A204.1 (cell line): ENCODE measurements around the gene CLEC2A.

Source experiments
- FAIRE-seq: peaks from 2 replicates; lab custom pipeline; 2012; peaks lifted over from hg19 to GRCh38; lab: Jason Lieb, UNC

The CLEC2A gene

DNA sequence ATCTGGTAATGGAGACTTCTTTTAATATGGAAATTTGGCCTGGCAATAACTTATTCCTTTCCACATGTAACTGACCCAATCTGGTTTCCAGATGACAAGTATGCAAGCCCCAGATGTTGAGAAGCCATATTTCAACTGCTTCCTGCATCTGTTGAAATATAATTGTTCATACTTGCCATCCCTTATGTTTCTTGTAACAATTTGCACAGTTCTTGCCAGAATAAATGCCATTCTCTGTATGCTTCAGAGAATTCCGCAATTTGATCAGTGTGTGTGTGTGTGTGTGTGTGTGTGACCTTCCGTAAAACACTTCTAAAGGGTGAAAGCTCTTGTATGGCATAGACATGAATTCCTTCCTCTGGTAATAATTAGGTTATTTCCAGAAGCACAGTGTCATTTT lies 1.8 kb upstream of the CLEC2A start:
- no peak for FAIRE-seq

DNA sequence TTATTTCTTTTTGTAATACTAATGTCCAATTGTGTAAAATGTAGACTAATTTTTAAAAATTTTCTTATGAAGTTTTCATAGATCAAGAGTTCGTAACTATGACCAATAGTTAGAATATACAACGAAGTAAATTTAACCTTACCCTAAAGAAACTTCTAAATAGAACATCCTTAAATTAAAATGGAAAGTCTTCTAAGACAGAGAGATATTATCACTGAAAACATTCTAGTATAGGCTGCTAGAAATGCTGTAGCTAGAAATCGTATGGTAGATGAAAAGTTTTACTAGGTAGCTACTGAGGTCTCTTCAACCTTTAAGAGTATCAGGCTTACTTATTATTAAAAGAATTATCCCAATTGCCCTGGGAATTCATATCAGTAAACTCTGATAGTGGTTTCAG lies 925 bp downstream of the CLEC2A start:
- FAIRE-seq = no peak

DNA sequence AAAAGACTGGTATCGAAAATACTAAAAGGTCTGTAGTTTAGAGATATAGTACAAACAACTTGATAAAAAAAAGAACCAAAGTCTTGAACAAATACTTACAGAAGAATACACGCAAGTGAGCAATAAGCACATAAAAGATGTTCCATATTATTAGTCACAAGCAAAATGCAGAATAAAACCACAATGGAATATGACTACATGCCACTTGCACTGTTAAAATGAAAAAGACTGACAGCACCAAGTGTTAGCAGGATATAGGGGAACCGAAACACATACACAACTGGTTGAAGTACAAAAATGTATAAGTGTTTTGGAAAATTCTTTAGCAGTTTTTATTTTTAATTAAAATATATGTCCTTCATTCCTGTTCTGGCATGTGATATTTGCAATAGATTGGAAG lies 3.6 kb downstream of the CLEC2A start:
- no peak for FAIRE-seq

DNA sequence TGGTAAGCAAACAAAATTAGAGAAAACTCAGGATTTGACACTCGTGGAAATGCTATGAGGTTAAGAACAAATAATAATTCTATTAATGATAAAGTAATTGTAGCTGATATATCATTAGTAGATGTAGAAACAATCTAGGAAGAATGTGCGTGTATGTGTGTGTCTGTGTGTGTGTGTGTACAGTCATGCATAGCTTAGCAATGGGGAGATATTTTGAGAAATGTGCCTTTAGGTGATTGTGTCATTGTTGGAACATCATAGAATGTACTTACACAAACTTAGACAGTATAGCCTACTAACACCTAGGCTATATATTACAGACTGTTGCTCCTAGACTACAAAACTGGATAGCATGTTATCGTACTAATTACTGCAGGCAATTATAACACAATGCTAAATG lies 5.3 kb downstream of the CLEC2A start:
- FAIRE-seq = no peak

DNA sequence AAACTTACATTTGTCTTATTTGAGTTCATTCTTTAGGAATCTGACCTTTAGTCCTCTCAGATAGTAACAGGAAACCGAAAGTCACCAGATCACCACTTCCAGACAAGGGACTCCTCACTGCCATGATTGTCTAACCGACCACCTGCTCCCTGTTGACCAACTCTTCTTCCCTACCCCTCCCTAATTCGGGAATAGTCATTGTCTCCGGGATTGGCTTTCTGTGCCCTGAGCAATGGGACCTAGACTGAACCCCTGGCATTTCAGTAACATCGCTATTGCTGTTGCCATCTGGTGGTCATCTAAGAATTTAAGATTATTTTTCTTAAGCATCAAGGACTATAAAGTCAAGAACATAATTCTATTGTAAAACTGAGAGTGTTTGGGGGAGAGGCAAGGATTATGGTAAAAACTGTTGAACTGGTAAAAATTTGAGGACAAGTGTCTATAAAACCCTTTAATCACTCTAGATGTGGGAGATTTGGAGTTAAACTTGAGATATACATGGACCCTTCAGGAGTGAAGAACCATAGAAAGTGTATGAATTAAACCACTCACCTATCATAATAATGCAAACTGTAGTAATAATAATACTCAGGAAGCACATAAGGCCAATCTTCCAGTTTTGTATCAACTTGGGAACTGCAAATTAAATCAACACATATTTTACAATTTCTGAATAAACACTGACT lies 6.3 kb downstream of the CLEC2A start:
- peak; percentile 41 for FAIRE-seq

DNA sequence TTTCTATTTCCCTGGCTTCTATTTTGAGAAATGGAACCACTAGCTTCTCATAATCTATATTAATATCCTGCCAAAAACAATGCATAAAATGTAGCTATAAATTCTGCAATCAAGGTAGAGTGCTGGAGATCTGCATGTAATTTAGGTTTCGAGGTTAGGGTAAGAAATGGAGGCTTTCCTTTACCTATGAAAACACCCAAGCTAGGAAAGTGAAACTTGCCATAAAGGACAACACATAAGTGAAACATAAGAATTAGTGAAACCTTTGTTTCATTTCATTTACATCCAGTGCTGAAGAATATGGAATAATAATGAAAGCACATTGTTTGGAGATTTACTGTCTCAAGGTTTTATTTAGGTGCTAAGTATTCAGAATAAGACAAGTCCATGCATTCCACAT lies 9.7 kb downstream of the CLEC2A start:
- no peak for FAIRE-seq

DNA sequence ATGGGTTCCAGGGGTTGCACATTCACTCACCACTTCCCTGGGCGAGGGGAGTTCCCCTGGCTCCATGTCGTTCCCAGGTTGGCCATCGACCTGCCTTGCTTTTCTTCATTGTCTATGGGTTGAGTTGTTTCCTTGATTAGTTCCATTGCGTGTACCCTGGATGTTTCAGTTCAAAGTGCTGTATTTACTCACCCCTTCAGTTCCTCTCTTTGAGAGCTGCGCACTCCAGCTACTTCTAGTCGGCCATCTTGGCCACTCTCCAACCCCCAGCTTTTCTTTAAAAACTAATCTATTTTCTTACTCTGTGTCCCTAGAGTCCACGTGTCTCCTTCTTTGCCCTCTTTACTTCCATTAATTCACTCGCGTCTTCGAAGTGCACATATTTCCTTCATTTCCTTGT lies 11.7 kb downstream of the CLEC2A start:
- no peak for FAIRE-seq

DNA sequence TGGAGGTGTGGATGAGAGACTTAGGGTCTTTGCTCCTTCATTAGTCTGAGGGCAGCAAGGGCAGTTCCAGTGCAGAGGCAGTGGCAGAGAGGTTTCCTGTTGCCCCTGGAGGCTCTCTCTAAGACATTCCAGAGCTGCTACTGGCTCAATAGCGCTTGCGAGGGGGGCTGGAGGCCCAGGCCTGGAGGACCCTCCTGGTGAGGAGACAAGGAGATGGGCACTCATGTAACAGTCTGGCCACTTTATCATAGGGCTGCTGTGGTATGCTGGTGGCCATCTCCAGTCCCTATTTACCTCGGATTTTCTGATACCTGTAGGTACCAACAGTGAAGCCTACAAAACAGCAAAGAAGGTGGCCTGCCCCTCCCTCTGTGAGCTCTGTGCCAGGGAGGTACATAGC lies 12.7 kb downstream of the CLEC2A start:
- no peak for FAIRE-seq

DNA sequence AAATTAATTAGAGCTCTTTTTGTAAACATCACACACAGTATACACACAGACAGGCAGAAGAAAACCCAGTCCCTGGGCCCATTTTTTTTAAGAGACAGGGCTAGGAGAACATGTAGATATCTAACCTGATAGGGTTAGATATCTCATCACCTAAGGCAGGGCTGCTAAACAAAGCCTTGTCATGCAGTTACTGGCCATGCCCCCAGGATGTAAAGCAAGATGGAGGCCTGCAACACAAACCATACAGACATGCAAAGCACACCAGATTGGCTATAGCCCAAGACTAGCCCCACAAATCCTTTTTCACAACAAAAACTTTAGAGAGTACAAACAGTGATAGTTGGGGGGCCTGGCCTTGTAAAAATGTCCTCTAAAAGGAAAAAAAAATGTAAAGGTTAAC lies 20.5 kb downstream of the CLEC2A start:
- FAIRE-seq = no peak

DNA sequence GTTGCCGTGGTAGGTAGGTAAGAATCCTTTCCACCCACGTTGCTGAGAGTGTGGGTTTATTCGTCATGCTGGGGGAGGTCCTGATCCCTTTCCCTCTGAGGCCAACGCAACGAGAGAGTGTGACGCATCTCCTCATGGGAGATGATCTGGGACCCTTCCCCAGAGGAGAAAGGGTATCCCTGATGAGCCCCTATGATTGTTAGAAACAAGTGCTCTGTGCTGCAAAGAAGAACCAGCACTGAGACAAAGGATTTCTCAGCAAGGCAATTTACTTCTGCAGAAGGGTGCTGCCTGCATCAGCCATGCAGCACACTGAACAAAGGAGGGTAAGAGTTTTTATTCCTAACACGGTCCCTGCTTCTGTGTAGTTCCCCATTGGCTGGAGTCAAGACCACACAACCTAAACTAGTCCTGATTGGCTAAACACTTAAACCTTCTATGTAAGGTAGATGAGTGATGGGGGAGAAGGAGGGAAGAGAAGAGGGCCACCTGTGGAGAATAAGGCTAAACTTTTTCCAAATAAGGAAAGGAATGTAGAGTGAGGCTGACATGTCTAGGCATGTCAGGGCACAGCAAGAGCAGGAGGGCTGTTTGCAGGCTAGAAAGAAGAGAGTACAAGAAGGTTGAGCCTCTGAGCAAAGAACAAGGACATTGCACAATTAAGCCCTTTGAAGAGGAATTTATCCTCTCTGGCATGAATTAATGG lies 21.3 kb downstream of the CLEC2A start:
- FAIRE-seq = no peak

DNA sequence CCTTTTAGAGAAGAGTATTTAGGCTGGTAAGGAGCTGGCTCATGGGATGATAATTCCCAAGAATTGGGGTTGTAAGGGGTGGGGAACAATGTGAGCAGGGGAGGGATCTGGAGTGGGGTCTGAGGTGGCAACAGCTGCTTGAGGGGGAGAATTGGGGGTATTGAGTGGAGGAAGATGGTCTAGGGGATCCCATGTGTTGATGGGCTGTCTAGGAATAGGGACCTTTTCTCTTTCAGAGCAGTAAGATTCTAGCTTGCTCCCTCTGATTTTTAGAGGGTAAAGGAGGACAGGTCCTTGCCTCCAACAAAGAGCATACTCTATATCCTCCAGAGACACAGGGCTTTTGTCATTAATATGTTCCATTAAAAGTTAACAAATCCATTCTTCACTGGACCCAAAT lies 22.4 kb downstream of the CLEC2A start:
- no peak for FAIRE-seq

DNA sequence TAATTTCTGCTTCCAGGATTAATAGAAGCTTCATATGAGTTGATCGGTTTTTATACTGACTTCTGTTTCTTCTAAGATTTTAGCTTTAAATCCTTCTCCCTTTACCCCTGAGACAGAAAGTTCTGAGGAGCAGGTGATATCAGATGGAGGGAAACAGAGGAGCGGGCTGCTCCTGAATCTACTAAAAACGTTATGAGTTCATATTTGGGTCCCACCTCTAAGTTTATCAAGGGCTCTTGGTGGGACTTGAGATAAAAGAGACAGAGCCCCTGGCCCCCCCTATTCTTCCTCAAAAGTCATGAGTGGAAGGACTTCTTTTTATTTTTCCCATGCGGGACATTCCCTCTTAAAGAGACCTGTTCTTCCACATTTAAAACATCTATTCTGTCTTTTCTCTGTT lies 23.8 kb downstream of the CLEC2A start:
- FAIRE-seq = no peak

DNA sequence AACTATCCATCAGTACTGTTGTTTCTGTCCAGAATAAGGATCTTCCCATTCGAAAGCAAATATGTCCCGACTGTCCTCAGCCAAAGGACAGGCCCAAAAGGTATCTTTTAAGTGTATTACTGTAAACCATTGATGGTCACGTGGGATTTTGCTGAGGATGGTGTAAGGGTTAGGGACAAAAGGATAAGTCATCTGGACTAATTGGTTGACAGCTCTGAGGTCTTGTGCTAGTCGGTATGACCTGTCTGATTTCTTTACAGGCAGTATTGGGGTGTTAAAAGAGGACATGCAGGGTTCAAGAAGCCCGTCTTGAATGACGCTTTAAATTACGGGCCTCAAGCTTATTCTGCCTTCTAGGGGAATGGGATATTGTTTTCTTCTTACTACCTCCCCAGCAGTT lies 24.4 kb downstream of the CLEC2A start:
- FAIRE-seq = no peak

DNA sequence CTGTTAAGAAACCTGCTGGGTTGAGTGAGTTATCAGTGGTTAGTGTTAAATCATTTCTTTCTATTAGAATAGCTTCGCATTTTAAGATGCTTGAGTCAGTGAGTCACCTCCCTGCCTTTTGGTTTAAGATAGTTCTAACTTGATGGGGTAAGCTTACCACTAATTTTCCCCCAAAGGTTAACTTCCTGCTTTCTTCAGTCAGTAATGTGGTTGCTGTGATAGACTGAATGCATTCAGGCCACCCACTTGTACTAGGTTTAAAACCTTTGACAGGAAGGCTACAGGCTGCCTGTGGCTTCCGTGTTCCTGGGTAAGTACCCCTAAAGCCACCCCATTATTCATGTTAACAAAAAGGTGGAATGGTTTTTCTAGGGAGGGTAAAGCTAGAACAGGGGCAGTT lies 25.3 kb downstream of the CLEC2A start:
- FAIRE-seq = no peak

DNA sequence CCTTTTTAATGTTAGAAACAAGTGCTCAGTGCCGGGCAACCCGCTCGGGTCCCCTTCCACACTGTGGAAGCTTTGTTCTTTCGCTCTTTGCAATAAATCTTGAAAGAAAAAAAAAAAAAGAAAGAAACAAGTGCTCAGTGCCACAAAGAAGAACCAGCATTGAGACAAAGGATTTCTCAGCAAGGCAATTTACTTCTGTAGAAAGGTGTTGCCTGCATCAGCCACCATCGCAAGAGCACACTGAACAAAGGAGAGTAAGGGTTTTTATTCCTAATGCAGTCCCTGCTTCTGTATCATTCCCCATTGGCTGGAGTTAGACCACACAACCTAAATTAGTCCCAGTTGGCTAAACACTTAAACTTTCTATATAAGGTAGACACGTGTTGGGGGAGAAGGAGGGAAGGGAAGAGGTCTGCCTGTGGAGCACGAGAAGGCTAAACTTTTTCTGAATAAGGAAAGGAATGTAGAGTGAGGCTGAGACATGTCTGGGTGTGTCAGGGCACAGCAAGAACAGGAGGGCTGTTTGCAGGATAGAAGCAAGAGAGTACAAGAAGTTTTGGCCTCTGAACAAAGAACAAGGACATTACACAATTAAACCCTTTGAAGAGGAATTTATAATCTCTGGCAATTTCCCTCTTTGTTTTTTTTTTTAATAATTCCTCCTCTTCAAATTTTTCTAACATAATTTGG lies 29.5 kb downstream of the CLEC2A start:
- FAIRE-seq = no peak

DNA sequence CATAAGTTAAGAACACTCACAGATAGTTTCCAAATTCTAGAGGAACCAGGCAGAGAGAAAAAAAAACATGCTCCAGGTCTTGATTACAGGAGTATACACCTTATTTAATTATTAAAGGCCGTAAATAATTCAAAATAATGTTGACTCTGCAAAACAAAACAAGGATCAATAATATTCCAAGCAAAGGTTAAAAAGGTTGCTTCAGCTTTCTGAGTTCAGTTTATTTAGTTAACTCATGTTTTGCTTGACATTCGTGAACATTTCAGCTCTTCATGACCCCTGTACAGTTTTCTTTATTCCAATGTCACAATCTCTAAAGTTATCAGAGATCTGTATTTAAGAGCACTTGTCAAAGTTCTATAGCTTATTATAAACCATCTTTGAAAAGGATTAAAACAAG lies 31.2 kb downstream of the CLEC2A start:
- no peak for FAIRE-seq

DNA sequence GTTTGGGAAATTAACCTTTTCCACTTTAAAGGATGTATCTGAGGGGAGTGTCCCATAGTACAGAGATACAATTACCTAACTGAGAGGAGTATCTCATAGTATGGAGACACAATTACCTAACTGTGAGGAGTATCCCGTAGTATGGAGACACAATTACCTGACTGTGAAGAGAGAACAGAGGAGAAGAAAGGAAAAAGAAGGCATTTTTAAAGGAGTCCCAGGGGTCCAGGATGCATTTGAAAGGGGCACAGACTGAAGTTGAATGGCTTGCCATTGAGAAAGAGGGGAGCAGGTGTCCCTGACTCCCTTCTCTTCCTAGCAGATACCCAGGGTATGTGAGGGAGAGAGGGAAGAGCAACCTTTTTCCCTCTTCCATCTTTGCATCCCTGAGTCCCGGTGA lies 33.0 kb downstream of the CLEC2A start:
- FAIRE-seq = no peak

DNA sequence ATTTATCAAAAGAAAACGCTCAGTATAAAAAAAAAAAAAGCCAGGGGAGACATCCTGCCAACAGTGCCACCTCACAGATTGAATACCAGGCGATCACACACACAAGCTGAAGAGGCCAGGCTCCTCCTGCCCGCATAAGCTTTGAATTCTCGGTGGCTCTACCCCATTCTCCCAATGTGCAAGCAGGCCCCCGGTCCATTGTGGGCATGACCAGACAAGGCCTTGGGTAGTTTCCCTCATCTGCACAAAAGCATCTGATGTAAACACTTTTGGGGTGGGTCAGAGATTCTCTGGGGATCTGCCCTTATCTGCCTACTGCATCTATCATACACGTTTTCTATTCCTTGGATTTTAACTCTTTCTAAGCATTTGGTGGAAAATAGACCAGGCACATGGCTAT lies 34.6 kb downstream of the CLEC2A start:
- no peak for FAIRE-seq

DNA sequence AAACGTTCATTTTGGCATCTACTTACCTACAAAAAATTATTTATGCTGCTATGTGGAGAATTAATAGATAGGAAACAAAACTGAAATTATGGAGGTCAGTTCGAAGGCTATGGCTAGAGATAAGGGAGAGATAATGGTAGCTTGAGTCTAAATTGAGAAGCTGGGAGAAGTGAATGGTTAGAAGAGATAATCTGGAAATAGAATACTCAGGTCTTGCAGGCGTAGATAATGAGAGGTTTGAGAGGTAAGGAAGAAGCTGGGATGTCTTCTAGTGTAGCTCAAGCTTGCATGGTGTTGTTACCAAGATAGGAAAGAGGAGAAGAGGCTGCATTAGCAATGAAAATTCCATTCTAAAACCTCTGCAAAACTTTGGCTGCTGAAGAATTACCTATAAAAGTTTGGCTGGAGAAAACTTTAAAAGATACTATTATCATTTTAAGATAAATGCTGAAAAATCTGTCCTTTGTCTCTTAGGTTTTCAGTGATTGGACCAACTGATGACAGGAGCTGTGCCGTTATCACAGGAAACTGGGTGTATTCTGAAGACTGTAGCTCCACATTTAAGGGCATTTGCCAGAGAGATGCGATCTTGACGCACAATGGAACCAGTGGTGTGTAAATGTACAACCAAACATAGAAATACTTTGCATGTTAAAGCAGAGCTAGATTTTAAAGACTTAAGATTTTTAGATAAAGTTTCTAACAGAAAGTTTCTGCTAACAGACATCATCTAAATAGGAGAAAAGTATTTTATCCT lies 36.8 kb downstream of the CLEC2A start:
- FAIRE-seq = no peak

DNA sequence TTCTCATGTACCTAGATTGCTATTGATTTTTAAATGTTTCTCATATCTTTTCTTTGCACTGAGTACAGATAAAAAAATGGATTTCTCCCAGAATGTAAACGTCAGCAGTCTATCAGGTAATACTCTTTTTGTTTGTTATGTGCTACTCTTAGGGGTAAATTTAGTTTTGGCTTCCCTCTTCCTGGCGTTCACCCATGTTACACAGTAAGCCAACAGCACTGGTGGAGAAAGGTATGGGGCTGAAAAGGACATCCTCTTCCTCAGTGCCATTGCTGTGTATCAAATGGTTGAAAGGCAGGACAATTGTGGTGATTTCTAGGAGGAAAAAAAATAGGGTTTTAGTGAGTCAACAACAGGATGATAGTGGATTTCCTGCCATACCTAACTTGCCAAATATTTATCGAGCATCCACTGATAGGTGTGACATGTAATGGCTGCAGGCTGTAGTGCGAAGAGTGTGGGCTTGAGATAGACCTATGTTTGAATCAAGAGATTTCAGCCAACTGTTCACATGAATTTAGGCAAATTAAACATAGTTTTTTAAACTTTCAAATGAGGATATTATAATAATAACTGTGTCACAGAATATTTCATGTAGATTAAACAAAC lies 43.4 kb downstream of the CLEC2A start:
- FAIRE-seq = no peak

DNA sequence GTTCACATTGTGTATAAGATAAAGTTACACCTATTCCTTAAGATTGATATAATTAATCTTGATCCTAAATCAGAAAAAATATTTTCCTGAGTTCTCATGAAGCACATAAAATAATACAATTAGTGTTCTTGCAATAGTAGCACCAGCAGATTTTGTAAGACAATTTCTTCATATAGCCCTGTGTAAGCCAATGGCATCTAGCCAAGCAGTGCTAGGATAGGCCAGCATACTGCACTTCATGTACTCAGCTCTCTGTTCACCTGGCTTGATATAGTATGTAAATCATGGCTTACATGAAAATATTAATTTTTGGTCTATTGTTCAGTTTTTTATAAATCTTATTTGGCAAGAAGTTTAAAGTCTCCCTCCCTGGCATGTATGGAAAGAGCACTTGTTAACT lies 49.0 kb downstream of the CLEC2A start:
- FAIRE-seq = no peak

DNA sequence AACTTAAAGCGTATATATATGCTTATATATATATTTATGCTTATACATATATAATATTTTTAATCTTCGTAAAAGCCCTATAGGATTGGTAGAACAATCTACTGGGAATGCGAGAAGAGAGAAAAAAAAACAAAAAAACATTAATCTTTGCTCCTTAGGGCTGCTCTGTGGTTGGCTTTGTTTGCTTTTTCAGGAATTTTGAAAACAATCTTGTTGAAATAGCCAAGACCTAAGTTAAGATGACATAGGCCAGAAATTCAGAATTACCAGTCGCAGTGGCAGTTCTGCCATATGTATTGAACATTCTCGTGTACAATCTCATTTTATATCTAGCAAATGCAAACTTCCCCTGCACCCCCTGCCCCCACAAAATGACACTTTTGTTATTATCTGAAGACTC lies 50.2 kb downstream of the CLEC2A start:
- no peak for FAIRE-seq

DNA sequence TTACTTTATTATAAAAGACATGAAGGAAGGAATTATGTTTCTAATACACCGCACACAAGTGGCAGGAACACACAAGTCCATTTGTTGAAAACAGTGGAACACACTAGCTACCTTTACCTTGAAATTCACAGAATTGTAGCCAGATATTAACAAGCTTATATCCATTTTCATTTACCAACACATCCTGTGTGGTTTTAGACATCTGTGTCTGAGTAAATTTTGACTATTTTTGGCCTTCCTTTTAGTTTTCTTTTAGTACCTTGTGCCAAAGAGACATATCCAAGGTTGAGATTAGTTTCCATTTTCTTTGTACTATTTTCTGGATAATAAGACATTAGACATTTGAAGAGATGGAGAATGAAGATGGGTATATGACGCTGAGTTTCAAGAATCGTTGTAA lies 50.9 kb downstream of the CLEC2A start, which contains the start of gene KLRF2:
Gene KLRF2, plus strand, starts transcription at position 244 of the 400 bp plus-strand sequence. Its CDS starts 107 bp downstream, at position 351.
- no peak for FAIRE-seq
